Tibial artery (tissue), 4 donors: ENCODE measurements around the gene MLLT3.

Source experiments
- DNase-seq, 2 donors: peaks; one replicate each; pipeline ENCODE4 v3.0.0-alpha.2; 2019
- H3K27ac ChIP-seq, 2 donors: fragments of 200-600 bp; sonication (generic) in 1 of 2; 1 replicate in 1 of 2; 2 replicates in 1 of 2; pipeline ENCODE4 v1.5.1; 2018 to 2019; ENCODE audit warnings: mild to moderate bottlenecking in 1 of 2
- H3K27me3 ChIP-seq, 2 donors: fragments of 200-600 bp; sonication (generic) in 1 of 2; one replicate each; pipeline versions ENCODE4 v1.5.1 to v1.6.0; 2016 to 2019
- H3K36me3 ChIP-seq, 3 donors: fragments of 200-600 bp; sonication (generic) in 2 of 3; one replicate each; pipeline ENCODE4 v1.5.1; 2016 to 2019; ENCODE audit warnings: mild to moderate bottlenecking in 2 of 3
- H3K4me1 ChIP-seq, 4 donors: fragments of 200-600 bp; sonication (generic) in 2 of 4; 1 replicate in 3 of 4; 2 replicates in 1 of 4; pipeline ENCODE4 v1.5.1; 2016 to 2019
- H3K4me3 ChIP-seq, 2 donors: fragments of 200-600 bp; sonication (generic) in 1 of 2; 1 replicate in 1 of 2; 2 replicates in 1 of 2; pipeline ENCODE4 v1.5.1; 2018 to 2019; ENCODE audit warnings: mild to moderate bottlenecking in 2 of 2
- H3K9me3 ChIP-seq, 3 donors: fragments of 200-600 bp; sonication (generic) in 1 of 3; one replicate each; pipeline ENCODE4 v1.5.1; 2016 to 2019
- CTCF ChIP-seq, 2 experiments: fragments of 200-600 bp in 1 of 2; fragments of 450-650 bp in 1 of 2; IDR thresholded peaks; one replicate each; pipeline ENCODE4 v1.5.1; 2017 to 2019; ENCODE audit warnings: antibody characterized with exemption in 2 of 2, mild to moderate bottlenecking in 1 of 2, moderate library complexity in 1 of 2
- intact Hi-C: fragments of 100-400 bp; cut with DNase I; formaldehyde crosslinking; loops from one replicate; pipeline ENCODE4 v1.15.0; 2023; ENCODE audit warnings: low total_unique reads

MLLT3 gene

GRCh38 chr9:20625003-20625349 is 2.7 kb upstream of the MLLT3 start:
- Histone ChIP-seq H3K9me3 (no peaks in the 10 kb centered on the region), H3K27me3 (no peaks in the 10 kb centered on the region), H3K27ac (no peak overlapping the region), H3K36me3 (no peaks in the 10 kb centered on the region), H3K4me1 (peaks cover 0 to 9% (median 0%) of the 10 kb centered on the region in 4 donors), H3K4me3 (peak overlapping the region; percentile 93 to 96)
- no peak for DNase-seq
- no peak for TF ChIP-seq CTCF (IDR thresholded peaks at IDR 0.05)
- intact Hi-C loops = loop anchor here (10.0 kb wide), 2 partner anchors 70 to 480 kb away; no protein-coding TSS in a partner anchor

DNA sequence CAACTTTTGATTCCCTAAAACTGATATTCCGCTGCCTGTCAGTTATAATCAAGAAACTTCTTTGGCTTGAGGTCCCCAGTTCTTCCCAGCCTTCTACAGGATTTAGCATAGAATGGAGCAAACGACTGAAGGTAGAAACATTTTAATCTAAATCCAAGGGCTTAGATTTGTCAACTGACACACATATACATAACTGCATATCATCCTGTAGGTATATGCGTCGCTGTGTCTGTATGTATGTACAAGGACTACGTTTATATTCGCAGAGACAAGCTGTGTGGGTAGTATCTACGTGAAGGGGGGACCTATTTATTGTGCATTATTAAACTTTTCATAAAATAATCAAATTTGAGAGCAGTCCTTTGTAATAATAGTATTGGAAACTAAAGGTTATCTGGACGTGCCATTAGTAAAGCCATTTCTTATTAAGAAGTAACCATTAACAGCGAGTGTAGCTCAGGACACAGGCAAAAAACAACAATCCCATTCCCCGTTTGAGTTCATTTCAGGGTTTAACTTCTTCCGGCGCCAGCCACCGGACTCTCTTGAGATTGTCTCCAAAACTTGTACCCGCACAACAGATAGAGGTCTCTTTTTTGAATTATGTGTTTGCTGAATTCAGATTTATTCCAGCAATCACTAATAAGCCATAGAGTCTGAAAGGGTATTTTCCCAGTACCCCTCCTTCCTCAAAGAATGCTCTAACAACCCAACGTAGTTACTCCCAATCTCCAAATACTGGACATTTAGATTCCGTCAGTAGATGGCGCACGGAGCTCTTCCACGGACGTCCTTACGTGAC is 2.1 kb upstream of the MLLT3 start:
- Histone ChIP-seq H3K27ac (peak overlapping the region; percentile 25 to 87), H3K27me3 (no peaks in the 10 kb centered on the region), H3K9me3 (no peaks in the 10 kb centered on the region), H3K4me3 (peak overlapping the region; percentile 93 to 96), H3K36me3 (no peaks in the 10 kb centered on the region), H3K4me1 (peaks cover 0 to 14% (median 0%) of the 10 kb centered on the region in 4 donors)
- intact Hi-C loops = loop anchor here (5.0 to 10.0 kb wide), 5 partner anchors 58 to 480 kb away; partner anchors contain the start of gene FOCAD
- peak; percentile 63 to 70 for TF ChIP-seq CTCF (IDR thresholded peaks at IDR 0.05)
- peak in 1 of 2 donors; percentile 52 for DNase-seq

DNA sequence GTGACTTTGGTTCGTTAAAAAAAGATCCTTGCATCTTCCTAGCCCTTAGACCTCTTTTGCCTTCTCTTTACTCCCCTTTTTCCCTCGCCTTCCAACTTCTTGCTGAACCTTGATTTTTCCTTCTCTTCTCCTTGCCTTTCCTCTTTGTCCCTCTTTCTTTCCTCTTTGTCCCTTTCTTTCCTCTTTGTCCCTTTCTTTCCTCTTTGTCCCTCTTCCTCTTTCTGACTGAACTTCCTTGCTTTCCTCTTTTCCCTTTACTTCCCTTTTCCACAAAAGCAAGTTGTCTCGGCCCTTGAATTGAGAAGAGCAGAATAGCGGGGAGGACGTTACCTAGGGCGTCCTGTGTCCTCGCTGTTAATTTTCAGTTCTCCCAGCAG is 1.4 kb upstream of the MLLT3 start:
- Histone ChIP-seq H3K9me3 (no peaks in the 10 kb centered on the region), H3K4me3 (peak overlapping the region; percentile 93 to 96), H3K27ac (peak overlapping the region; percentile 25 to 87), H3K4me1 (peaks cover 0 to 21% (median 0%) of the 10 kb centered on the region in 4 donors), H3K27me3 (no peaks in the 10 kb centered on the region), H3K36me3 (no peaks in the 10 kb centered on the region)
- no peak for TF ChIP-seq CTCF (IDR thresholded peaks at IDR 0.05)
- DNase-seq = no peak
- intact Hi-C loops = loop anchor here (5.0 to 10.0 kb wide), 5 partner anchors 59 to 481 kb away; partner anchors contain the start of gene FOCAD

DNA sequence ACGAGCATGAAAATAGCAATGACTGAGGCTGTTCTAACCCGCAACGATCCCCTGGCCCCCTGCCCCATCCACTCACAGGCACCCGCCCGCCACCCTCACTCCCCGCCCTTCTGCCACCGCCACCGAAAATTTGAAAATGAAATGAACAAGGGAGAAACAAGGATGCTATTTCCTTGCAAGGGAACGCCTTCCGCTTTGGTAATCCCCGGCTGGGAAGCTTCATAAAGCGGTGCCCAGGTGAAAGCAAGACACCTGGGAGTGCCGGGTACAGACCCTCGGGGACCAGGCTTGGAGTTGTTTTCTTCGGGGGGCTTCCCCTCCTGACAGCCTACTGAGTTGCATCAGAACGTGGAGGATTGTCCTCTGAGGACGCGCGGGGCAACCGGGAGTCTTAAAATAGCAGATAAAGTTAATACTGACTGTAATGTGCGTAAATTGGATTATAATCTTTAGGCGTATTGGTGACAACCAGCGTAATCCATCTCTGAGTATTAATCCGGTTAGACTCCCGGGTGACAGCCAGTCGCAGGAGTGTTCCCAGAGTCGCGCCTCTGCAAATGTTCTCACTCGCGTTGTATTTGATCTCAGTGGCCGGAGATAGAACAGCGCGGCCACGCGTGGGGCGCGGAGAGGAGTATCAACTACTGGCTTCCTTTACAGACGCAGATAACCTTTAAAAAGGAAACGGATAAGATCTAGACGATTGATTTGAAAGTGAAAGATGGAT is 885 bp upstream of the MLLT3 start:
- H3K4me3 ChIP-seq = peak overlapping the region; percentile 93 to 96
- intact Hi-C loops = loop anchor here (5.0 to 10.0 kb wide), 5 partner anchors 59 to 482 kb away; partner anchors contain the start of gene FOCAD
- no peak for TF ChIP-seq CTCF (IDR thresholded peaks at IDR 0.05)
- no peaks in the 10 kb centered on the region for H3K36me3 ChIP-seq
- no peaks in the 10 kb centered on the region for H3K27me3 ChIP-seq
- H3K27ac ChIP-seq = peak overlapping the region; percentile 87
- H3K4me1 ChIP-seq = peaks cover 0 to 26% (median 2%) of the 10 kb centered on the region in 4 donors
- peak; percentile 44 to 68 for DNase-seq
- H3K9me3 ChIP-seq = no peaks in the 10 kb centered on the region

DNA sequence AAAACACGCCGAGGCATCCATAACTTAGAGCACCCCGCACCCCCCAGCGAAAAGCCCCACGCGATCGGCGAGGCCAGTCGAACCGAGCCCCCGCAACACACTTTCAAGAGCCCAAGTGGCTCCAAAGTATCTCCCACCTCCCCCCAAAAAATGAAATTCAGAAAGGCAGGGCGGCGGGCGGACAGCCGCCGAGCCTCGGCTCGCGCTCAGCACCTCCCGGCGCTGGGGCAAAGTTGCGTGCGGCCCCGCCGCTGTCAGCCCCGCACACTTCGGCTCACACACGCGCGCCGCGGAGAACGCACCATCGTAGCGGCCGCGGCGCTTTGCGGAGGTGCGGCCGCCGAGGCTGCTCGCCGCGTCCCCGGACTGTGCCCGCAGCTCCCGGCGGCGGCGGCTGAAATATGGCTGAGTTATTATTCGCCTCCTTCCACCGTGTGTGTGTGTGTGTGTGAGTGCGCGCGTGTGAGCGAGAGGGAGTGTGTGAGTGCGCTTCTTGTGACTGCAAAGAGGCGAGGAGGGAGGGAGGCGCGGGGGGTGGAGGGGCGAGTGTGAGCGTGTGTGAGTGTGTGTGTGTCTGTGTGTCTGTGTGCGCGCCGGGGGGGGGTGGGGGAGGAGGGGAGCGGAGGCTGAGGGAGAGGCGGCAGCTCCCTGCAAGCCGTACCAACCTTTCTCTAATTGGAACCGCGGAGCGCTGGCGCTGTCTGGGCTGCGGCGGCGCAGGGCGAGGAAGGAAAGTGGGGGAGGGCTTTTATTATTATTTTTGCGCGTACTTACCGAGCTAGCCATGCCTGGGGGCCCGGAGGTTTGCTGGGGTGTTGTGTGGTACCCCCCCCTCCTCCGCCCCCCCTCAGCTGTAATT is 599 bp downstream of the MLLT3 start:
- Histone ChIP-seq H3K27ac (peak overlapping the region; percentile 87), H3K9me3 (no peaks in the 10 kb centered on the region), H3K36me3 (no peaks in the 10 kb centered on the region), H3K4me3 (peak overlapping the region; percentile 93 to 96), H3K4me1 (peaks cover 0 to 41% (median 5%) of the 10 kb centered on the region in 4 donors), H3K27me3 (no peaks in the 10 kb centered on the region)
- intact Hi-C loops = loop anchor here (5.0 to 10.0 kb wide), 5 partner anchors 61 to 483 kb away; partner anchors contain the start of gene FOCAD
- DNase-seq = peak; percentile 80 to 89
- TF ChIP-seq CTCF (IDR thresholded peaks at IDR 0.05) = no peak
